ENCODE measurements around the gene LRP8. TPM values are rescaled to one million over a fixed set of nuclear protein-coding genes. Genes with fewer than 3 reads are reported as not detected.

LRP8 gene
- total and polyA plus RNA-seq, 2 donors (not counting 1 experiment from before 2014, with no cell fraction given) = 7.8 to 9.4 TPM

GRCh38 chr1:53345996-53346813 lies 18.3 kb upstream of the LRP8 start:
- no peak overlapping the region for H3K9ac ChIP-seq (ENCODE audit: low read length)
- CTCF ChIA-PET = no interaction called here

More at GRCh38 chr1:53345996-53346813, 18.3 kb upstream of the LRP8 start:
- H3K9me3 Mint-ChIP-seq (ENCODE audit: insufficient read depth) = no peaks in the 10 kb centered on the region
- Histone ChIP-seq H3K4me3 (ENCODE audit: control extremely low read depth in 1 of 5, extremely low read depth in 1 of 5, insufficient read depth in 1 of 5, low read depth in 2 of 5, low read length in 4 of 5) (no peak overlapping the region), H3K9me3 (ENCODE audit: control extremely low read depth in 1 of 3, control insufficient read depth in 2 of 3, insufficient read depth in 1 of 3, low read length in 2 of 3) (no peaks in the 10 kb centered on the region), H3K79me2 (ENCODE audit: control insufficient read depth, insufficient read depth, low read length) (no peaks in the 10 kb centered on the region), H3K4me1 (ENCODE audit: control insufficient read depth in 2 of 2, insufficient read depth in 2 of 2, low read length in 2 of 2) (peaks cover 0 to 14% of the 10 kb centered on the region in 2 donors), H4K20me1 (ENCODE audit: control insufficient read depth, insufficient read depth, low read length, poor library complexity, severe bottlenecking) (no peaks in the 10 kb centered on the region), H3K27me3 (replicated peaks in 1 of 4; ENCODE audit: control extremely low read depth in 1 of 4, control insufficient read depth in 3 of 4, insufficient read depth in 4 of 4, low read length in 3 of 4) (no peaks in the 10 kb centered on the region), H3K27ac (ENCODE audit: low read length in 2 of 2) (no peak overlapping the region), H3K36me3 (replicated peaks in 1 of 2; ENCODE audit: control extremely low read depth in 1 of 2, control insufficient read depth in 1 of 2, extremely low read depth in 1 of 2, insufficient read depth in 2 of 2, low read length in 1 of 2) (no peaks in the 10 kb centered on the region), H2AFZ (ENCODE audit: insufficient read depth, low read depth, low read length, poor library complexity, severe bottlenecking) (no peak overlapping the region), H3K4me2 (replicated peaks; ENCODE audit: low read depth, low read length, poor library complexity, severe bottlenecking) (no peak overlapping the region)
- TF ChIP-seq, protein P1, sequence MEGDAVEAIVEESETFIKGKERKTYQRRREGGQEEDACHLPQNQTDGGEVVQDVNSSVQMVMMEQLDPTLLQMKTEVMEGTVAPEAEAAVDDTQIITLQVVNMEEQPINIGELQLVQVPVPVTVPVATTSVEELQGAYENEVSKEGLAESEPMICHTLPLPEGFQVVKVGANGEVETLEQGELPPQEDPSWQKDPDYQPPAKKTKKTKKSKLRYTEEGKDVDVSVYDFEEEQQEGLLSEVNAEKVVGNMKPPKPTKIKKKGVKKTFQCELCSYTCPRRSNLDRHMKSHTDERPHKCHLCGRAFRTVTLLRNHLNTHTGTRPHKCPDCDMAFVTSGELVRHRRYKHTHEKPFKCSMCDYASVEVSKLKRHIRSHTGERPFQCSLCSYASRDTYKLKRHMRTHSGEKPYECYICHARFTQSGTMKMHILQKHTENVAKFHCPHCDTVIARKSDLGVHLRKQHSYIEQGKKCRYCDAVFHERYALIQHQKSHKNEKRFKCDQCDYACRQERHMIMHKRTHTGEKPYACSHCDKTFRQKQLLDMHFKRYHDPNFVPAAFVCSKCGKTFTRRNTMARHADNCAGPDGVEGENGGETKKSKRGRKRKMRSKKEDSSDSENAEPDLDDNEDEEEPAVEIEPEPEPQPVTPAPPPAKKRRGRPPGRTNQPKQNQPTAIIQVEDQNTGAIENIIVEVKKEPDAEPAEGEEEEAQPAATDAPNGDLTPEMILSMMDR (IDR thresholded peaks at IDR 0.05) = no peak
- no peak for TF ChIP-seq EZH2 (IDR thresholded peaks at IDR 0.05; ENCODE audit: borderline replicate concordance, insufficient read depth, low read depth, low read length, poor library complexity, severe bottlenecking)
- DNase-seq = no peak
- intact Hi-C loops (cut with micrococcal nuclease) = no loop called here
- H3K4me3 Mint-ChIP-seq = no peak overlapping the region
- no peaks in the 10 kb centered on the region for H3K27me3 Mint-ChIP-seq
- no peak for ATAC-seq (ENCODE audit: low read depth)
- WGBS (ENCODE audit: insufficient coverage) = 81% methylated on average over 7 of the region's 7 CpGs
- no peak overlapping the region for H3K27ac Mint-ChIP-seq
- H3K4me1 Mint-ChIP-seq = peaks cover 6% of the 10 kb centered on the region
- POLR2A ChIA-PET = no interaction called here

Measured in B cell (primary cell).